RWPE2 (cell line): ENCODE measurements around the gene TMEM60.
A peak's percentile ranks its signal among the peaks of the same experiment; 100 is the strongest.

Experiments used
- ATAC-seq: fragments of 200-7000 bp; cut with Tn5 transposase; 3 replicates; pipeline ENCODE4 v1.9.1; 2021; ENCODE audit warnings: low read depth
- DNase-seq: peaks from one replicate; pipeline ENCODE4 v3.0.0-alpha.2; 2020; ENCODE audit warnings: low spot score
- H3K27ac ChIP-seq: fragments of 450-650 bp; 2 replicates; pipeline ENCODE4 v1.5.1; 2017; ENCODE audit warnings: mild to moderate bottlenecking; ENCODE audit not compliant: poor library complexity, severe bottlenecking
- H3K27me3 ChIP-seq: fragments of 250-450 bp; sonication (Bioruptor Pico); 2 replicates; pipeline ENCODE4 v1.5.1; 2021; ENCODE audit warnings: mild to moderate bottlenecking, moderate library complexity; ENCODE audit not compliant: insufficient read depth, poor library complexity, severe bottlenecking
- H3K36me3 ChIP-seq: fragments of 250-450 bp; sonication (Bioruptor Pico); 2 replicates; pipeline ENCODE4 v1.5.1; 2020; ENCODE audit warnings: low read depth, mild to moderate bottlenecking, moderate library complexity
- H3K4me1 ChIP-seq: fragments of 250-450 bp; sonication (Bioruptor Pico); 2 replicates; pipeline ENCODE4 v1.5.1; 2021; ENCODE audit warnings: mild to moderate bottlenecking, moderate library complexity; ENCODE audit not compliant: insufficient read depth, poor library complexity, severe bottlenecking
- H3K4me3 ChIP-seq: fragments of 250-450 bp; sonication (Bioruptor Pico); 2 replicates; pipeline ENCODE4 v1.5.1; 2021; ENCODE audit warnings: mild to moderate bottlenecking, moderate library complexity; ENCODE audit not compliant: severe bottlenecking
- H3K9me3 ChIP-seq: fragments of 250-450 bp; sonication (Bioruptor Pico); 2 replicates; pipeline ENCODE4 v1.5.1; 2021; ENCODE audit warnings: mild to moderate bottlenecking, moderate library complexity; ENCODE audit not compliant: severe bottlenecking
- TF ChIP-seq, protein P1 (sequence below): fragments of 450-650 bp; IDR thresholded peaks from one replicate; pipeline ENCODE4 v1.5.1; 2017; ENCODE audit warnings: mild to moderate bottlenecking, moderate library complexity; ENCODE audit not compliant: poor library complexity, severe bottlenecking

The TMEM60 gene

DNA sequence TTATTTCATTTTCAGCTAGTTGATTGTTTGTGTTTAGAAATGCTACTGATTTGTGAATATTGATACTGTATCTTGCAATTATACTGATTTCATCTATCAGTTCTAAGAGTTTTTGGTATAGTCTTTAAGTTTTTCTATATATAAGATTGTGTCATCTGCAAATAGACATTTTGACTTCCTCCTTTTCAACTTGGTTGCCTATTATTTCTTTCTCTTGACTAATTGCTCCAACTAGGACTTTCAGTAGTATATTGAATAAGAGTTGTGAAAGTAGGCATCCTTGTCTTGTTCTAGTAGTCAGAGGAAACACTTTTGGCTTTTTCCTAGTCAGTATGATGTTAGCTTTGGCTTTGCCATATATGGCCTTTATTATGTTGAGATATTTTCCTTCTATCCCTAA lies 20.8 kb upstream of the TMEM60 start:
- Histone ChIP-seq H3K36me3 (peaks cover 7% of the 10 kb centered on the region; the same call in 1 of the 2 replicates), H3K27me3 (no peaks in the 10 kb centered on the region), H3K27ac (no peak overlapping the region), H3K9me3 (peaks cover 11% of the 10 kb centered on the region), H3K4me3 (no peak overlapping the region), H3K4me1 (no peaks in the 10 kb centered on the region)
- DNase-seq, result no peak
- ATAC-seq, result no peak
- TF ChIP-seq, protein P1, sequence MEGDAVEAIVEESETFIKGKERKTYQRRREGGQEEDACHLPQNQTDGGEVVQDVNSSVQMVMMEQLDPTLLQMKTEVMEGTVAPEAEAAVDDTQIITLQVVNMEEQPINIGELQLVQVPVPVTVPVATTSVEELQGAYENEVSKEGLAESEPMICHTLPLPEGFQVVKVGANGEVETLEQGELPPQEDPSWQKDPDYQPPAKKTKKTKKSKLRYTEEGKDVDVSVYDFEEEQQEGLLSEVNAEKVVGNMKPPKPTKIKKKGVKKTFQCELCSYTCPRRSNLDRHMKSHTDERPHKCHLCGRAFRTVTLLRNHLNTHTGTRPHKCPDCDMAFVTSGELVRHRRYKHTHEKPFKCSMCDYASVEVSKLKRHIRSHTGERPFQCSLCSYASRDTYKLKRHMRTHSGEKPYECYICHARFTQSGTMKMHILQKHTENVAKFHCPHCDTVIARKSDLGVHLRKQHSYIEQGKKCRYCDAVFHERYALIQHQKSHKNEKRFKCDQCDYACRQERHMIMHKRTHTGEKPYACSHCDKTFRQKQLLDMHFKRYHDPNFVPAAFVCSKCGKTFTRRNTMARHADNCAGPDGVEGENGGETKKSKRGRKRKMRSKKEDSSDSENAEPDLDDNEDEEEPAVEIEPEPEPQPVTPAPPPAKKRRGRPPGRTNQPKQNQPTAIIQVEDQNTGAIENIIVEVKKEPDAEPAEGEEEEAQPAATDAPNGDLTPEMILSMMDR, result no peak

DNA sequence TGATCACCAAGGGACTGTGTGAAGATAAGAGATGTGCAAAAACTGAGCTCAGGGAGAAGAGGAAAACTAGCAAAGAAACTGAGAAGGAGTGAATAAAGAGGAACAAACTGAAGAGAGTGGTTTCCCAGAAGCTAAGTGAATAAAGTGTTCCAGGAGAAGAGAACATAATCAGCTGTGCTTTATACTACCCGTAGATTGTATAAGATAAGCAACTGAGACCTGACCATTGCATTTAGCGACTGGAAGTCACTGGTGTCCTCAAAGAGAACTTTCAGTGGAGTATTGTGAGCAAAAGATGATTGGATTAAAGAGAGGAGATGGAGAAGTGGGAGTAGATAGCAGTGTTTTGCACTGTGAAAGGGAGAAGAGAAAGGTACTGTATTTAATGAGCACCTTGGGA lies 14.9 kb upstream of the TMEM60 start:
- no peak for ATAC-seq
- TF ChIP-seq, protein P1, result no peak

DNA sequence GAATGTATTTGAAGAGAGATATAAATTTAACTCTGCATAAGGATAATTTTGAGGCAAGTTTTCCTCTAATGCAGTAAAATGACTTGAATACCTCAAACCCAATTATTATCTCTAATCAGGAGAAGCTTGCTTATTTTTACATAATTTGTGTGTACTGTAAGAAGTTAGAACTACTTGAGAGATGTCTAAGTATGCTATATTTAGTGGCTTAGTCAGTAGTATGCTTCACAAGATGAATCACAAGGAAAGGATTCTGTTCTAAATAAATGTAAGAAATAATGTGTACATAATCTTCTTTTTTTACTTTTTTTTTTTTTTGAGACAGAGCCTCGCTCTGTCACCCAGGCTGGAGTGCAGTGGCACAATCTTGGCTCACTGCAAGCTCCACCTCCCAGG lies 14.1 kb upstream of the TMEM60 start:
- Histone ChIP-seq H3K9me3 (peaks cover 3% of the 10 kb centered on the region), H3K27ac (peak overlapping the region; percentile 40), H3K27me3 (no peaks in the 10 kb centered on the region), H3K4me1 (peaks cover 13% of the 10 kb centered on the region), H3K36me3 (peaks cover 7% of the 10 kb centered on the region; the same call in 1 of the 2 replicates), H3K4me3 (no peak overlapping the region)
- DNase-seq, result no peak
- TF ChIP-seq, protein P1, result no peak
- peak; percentile 78 for ATAC-seq

More for the DNA sequence above, 14.9 kb upstream of the TMEM60 start:
- Histone ChIP-seq H3K27ac (no peak overlapping the region), H3K4me3 (no peak overlapping the region), H3K4me1 (peaks cover 13% of the 10 kb centered on the region), H3K36me3 (peaks cover 7% of the 10 kb centered on the region; the same call in 1 of the 2 replicates), H3K9me3 (peaks cover 3% of the 10 kb centered on the region), H3K27me3 (no peaks in the 10 kb centered on the region)
- no peak for DNase-seq

DNA sequence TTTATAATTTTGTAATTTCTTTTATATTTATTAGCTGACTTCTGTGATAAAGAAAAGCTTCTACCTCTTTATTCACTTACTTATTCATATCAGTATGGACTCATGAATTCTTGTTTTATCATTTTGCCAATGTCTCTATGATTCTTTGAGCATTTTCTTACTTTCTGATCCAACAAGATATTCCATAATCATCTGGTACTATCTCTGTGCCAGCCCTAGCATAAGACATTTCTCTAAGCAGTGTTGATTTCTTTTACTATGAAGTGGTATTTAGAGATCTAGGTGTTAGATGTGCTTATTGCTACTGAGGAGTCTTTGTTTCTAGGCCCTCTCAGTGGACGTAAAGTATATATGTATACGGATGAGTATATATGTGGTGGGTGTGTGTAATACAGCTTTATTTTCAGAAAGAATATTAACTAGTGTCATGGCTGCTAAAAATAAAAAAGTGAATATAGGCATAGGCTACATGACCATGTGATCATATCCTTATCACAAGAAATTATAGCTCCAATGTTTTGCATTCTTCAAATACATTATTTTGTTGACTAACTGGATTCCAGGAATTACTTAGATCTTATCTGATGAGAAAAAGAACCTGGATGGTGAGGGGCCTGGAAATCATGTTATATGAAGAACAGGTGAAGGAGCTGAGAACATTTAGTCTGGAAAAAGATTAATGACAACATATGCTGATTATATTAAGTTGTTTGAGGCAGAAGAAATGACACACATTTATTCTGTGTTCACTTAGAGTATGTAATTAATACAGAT lies 13.5 kb upstream of the TMEM60 start:
- H3K36me3 ChIP-seq, result peaks cover 7% of the 10 kb centered on the region; the same call in 1 of the 2 replicates
- H3K27me3 ChIP-seq, result no peaks in the 10 kb centered on the region
- ATAC-seq (peak; percentile 67), DNase-seq (no peak)
- peaks cover 6% of the 10 kb centered on the region for H3K9me3 ChIP-seq
- H3K4me3 ChIP-seq, result no peak overlapping the region
- TF ChIP-seq, protein P1, result no peak
- peaks cover 13% of the 10 kb centered on the region for H3K4me1 ChIP-seq
- H3K27ac ChIP-seq, result peak overlapping the region; percentile 40

DNA sequence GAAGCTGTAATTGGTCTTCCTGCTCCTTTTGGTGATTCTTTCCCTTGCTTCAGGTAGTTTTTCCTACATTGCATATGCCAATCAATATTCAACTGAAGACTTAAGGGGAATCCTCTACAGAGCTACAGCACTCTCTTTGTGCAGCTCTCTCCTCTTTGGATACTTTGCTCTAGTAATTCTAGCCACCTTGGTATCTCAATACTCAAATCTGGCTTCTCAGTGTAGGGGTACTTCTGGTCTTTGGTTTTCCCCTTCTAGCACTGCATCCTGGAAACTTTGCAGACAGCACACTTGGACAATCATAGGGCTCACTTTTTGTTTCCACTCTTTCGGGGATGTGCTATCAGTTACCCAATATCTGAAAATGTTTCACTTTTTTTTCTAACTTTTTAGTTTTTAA lies 10.3 kb upstream of the TMEM60 start:
- peaks cover 22% of the 10 kb centered on the region for H3K9me3 ChIP-seq
- no peak overlapping the region for H3K4me3 ChIP-seq
- TF ChIP-seq, protein P1, result no peak
- H3K27me3 ChIP-seq, result no peaks in the 10 kb centered on the region
- DNase-seq (no peak), ATAC-seq (no peak)
- H3K27ac ChIP-seq, result no peak overlapping the region
- H3K36me3 ChIP-seq, result peaks cover 6% of the 10 kb centered on the region; the same call in 1 of the 2 replicates
- H3K4me1 ChIP-seq, result peaks cover 13% of the 10 kb centered on the region
